OCI-LY7 (cell line): ENCODE measurements around the gene DENND2D.

Source experiments
- EZH2phosphoT487 ChIP-seq: fragments of 200-600 bp; sonication (generic); IDR thresholded peaks from 2 replicates; pipeline ENCODE4 v1.6.1; 2018; ENCODE audit warnings: low read depth, borderline replicate concordance, mild to moderate bottlenecking, mixed run types, antibody characterized with exemption, low read length, moderate library complexity, mixed read lengths
- TF ChIP-seq, protein P1 (sequence below): fragments of 200-600 bp; sonication (generic); conservative IDR thresholded peaks from 2 replicates; pipeline ENCODE4 v1.5.1; 2014; ENCODE audit warnings: mild to moderate bottlenecking, antibody characterized with exemption, low read length, moderate library complexity, mixed read lengths

- TF ChIP-seq, protein P1, sequence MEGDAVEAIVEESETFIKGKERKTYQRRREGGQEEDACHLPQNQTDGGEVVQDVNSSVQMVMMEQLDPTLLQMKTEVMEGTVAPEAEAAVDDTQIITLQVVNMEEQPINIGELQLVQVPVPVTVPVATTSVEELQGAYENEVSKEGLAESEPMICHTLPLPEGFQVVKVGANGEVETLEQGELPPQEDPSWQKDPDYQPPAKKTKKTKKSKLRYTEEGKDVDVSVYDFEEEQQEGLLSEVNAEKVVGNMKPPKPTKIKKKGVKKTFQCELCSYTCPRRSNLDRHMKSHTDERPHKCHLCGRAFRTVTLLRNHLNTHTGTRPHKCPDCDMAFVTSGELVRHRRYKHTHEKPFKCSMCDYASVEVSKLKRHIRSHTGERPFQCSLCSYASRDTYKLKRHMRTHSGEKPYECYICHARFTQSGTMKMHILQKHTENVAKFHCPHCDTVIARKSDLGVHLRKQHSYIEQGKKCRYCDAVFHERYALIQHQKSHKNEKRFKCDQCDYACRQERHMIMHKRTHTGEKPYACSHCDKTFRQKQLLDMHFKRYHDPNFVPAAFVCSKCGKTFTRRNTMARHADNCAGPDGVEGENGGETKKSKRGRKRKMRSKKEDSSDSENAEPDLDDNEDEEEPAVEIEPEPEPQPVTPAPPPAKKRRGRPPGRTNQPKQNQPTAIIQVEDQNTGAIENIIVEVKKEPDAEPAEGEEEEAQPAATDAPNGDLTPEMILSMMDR, result no peak
- no peak for TF ChIP-seq EZH2phosphoT487
Observed at GRCh38 chr1:111183308-111184069, 17.0 kb downstream of the DENND2D start.
